ENCODE measurements around the gene ARL6IP5.

The ARL6IP5 gene

GRCh38 chr3:69099576-69099975 lies 14.8 kb downstream of the ARL6IP5 start:
- TF ChIP-seq ESRRG (CRISPR knock-in tag; IDR thresholded peaks at IDR 0.05) (no peak), RARB (CRISPR knock-in tag; IDR thresholded peaks at IDR 0.05) (no peak), ZNF565 (CRISPR knock-in tag; conservative IDR thresholded peaks at IDR 0.05; ENCODE audit: low read depth) (no peak), CREB5 (CRISPR knock-in tag; IDR thresholded peaks at IDR 0.05; ENCODE audit: low read depth) (no peak), TOX (CRISPR knock-in tag; IDR thresholded peaks at IDR 0.05; ENCODE audit: borderline replicate concordance) (no peak), TCF4 (CRISPR knock-in tag; IDR thresholded peaks at IDR 0.05; ENCODE audit: borderline replicate concordance) (no peak), ZC3H10 (CRISPR knock-in tag; IDR thresholded peaks at IDR 0.05) (no peak), PPARA (CRISPR knock-in tag; IDR thresholded peaks at IDR 0.05; ENCODE audit: borderline replicate concordance) (no peak), GLIS3 (CRISPR knock-in tag; IDR thresholded peaks at IDR 0.05) (no peak), ZNF8 (CRISPR knock-in tag; IDR thresholded peaks at IDR 0.05) (no peak), ZFP3 (CRISPR knock-in tag; IDR thresholded peaks at IDR 0.05) (no peak), CSDC2 (CRISPR knock-in tag; IDR thresholded peaks at IDR 0.05) (no peak), ZNF70 (CRISPR knock-in tag; IDR thresholded peaks at IDR 0.05) (no peak), PATZ1 (CRISPR knock-in tag; IDR thresholded peaks at IDR 0.05; ENCODE audit: borderline replicate concordance) (no peak), ZFP30 (CRISPR knock-in tag; IDR thresholded peaks at IDR 0.05) (no peak), ISL1 (CRISPR knock-in tag; IDR thresholded peaks at IDR 0.05) (no peak)
- TF ChIP-seq, protein P1, sequence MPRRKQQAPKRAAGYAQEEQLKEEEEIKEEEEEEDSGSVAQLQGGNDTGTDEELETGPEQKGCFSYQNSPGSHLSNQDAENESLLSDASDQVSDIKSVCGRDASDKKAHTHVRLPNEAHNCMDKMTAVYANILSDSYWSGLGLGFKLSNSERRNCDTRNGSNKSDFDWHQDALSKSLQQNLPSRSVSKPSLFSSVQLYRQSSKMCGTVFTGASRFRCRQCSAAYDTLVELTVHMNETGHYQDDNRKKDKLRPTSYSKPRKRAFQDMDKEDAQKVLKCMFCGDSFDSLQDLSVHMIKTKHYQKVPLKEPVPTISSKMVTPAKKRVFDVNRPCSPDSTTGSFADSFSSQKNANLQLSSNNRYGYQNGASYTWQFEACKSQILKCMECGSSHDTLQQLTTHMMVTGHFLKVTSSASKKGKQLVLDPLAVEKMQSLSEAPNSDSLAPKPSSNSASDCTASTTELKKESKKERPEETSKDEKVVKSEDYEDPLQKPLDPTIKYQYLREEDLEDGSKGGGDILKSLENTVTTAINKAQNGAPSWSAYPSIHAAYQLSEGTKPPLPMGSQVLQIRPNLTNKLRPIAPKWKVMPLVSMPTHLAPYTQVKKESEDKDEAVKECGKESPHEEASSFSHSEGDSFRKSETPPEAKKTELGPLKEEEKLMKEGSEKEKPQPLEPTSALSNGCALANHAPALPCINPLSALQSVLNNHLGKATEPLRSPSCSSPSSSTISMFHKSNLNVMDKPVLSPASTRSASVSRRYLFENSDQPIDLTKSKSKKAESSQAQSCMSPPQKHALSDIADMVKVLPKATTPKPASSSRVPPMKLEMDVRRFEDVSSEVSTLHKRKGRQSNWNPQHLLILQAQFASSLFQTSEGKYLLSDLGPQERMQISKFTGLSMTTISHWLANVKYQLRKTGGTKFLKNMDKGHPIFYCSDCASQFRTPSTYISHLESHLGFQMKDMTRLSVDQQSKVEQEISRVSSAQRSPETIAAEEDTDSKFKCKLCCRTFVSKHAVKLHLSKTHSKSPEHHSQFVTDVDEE (CRISPR knock-in tag; IDR thresholded peaks at IDR 0.05): no peak
- TF ChIP-seq, protein P2, sequence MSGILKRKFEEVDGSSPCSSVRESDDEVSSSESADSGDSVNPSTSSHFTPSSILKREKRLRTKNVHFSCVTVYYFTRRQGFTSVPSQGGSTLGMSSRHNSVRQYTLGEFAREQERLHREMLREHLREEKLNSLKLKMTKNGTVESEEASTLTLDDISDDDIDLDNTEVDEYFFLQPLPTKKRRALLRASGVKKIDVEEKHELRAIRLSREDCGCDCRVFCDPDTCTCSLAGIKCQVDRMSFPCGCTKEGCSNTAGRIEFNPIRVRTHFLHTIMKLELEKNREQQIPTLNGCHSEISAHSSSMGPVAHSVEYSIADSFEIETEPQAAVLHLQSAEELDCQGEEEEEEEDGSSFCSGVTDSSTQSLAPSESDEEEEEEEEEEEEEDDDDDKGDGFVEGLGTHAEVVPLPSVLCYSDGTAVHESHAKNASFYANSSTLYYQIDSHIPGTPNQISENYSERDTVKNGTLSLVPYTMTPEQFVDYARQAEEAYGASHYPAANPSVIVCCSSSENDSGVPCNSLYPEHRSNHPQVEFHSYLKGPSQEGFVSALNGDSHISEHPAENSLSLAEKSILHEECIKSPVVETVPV (CRISPR knock-in tag; IDR thresholded peaks at IDR 0.05): no peak
- TF ChIP-seq, protein P3, sequence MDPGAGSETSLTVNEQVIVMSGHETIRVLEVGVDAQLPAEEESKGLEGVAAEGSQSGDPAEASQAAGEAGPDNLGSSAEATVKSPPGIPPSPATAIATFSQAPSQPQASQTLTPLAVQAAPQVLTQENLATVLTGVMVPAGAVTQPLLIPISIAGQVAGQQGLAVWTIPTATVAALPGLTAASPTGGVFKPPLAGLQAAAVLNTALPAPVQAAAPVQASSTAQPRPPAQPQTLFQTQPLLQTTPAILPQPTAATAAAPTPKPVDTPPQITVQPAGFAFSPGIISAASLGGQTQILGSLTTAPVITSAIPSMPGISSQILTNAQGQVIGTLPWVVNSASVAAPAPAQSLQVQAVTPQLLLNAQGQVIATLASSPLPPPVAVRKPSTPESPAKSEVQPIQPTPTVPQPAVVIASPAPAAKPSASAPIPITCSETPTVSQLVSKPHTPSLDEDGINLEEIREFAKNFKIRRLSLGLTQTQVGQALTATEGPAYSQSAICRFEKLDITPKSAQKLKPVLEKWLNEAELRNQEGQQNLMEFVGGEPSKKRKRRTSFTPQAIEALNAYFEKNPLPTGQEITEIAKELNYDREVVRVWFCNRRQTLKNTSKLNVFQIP (CRISPR knock-in tag; IDR thresholded peaks at IDR 0.05; ENCODE audit: borderline replicate concordance, low read depth): no peak
- no peak for ATAC-seq

DNA sequence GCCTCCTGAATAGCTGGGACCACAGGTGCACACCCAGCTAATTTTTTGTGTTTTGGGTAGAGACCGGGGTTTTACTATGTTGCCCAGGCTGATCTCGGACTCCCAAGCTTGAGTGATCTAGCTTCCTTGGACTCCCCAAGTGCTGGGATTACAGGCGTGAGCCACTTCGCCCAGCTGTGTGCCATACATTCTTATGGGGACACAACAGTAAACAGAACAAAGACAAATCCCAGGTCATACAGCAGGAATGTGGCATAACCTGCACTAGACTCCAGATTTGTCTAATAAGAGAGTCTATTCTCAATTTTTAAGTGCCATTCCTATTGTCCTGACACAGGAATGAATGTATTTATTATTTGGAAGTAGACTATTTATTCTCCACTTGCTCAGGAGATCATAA lies 17.6 kb downstream of the ARL6IP5 start:
- no peak for ATAC-seq
- TF ChIP-seq ZNF565 (CRISPR knock-in tag; conservative IDR thresholded peaks at IDR 0.05; ENCODE audit: low read depth) (no peak), GLIS3 (CRISPR knock-in tag; IDR thresholded peaks at IDR 0.05) (no peak), ZC3H10 (CRISPR knock-in tag; IDR thresholded peaks at IDR 0.05) (no peak), TOX (CRISPR knock-in tag; IDR thresholded peaks at IDR 0.05; ENCODE audit: borderline replicate concordance) (no peak), ZFP30 (CRISPR knock-in tag; IDR thresholded peaks at IDR 0.05) (no peak), ZNF8 (CRISPR knock-in tag; IDR thresholded peaks at IDR 0.05) (no peak), CSDC2 (CRISPR knock-in tag; IDR thresholded peaks at IDR 0.05) (no peak), BACH2 (CRISPR knock-in tag; IDR thresholded peaks at IDR 0.05; ENCODE audit: borderline replicate concordance) (no peak), SNAI2 (CRISPR knock-in tag; IDR thresholded peaks at IDR 0.05) (no peak), TCF4 (CRISPR knock-in tag; IDR thresholded peaks at IDR 0.05; ENCODE audit: borderline replicate concordance) (no peak), ZNF70 (CRISPR knock-in tag; IDR thresholded peaks at IDR 0.05) (no peak), PPARA (CRISPR knock-in tag; IDR thresholded peaks at IDR 0.05; ENCODE audit: borderline replicate concordance) (no peak)
- TF ChIP-seq, protein P3 (CRISPR knock-in tag; IDR thresholded peaks at IDR 0.05; ENCODE audit: borderline replicate concordance, low read depth): no peak

All from SK-N-SH treated with all-trans-retinoic acid at 6 μM for 48 hours (cell line).